ENCODE results near the gene CYLD.
A peak's percentile ranks its signal among the peaks of the same experiment; 100 is the strongest.

CYLD gene

DNA sequence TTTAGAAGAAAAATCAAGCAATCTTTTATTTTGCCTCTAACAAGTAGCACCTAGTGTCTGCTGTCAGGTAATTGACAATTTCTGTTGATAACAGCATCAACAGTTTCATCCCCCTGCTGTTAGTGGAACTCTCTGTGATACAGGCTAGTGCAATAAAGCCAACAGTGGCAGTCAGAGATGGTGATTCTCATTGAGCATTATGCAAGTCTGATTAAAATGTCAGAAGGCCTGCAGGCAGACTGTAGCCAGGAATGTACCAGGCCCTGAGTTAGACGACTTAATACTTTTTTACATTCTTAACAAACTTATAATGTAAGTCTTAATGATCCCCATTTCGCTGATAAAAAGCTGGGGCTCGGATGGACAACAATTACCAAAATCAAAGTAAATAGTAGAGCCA, 14.6 kb downstream of the CYLD start:
- Histone ChIP-seq H3K23ac (ENCODE audit: low read length) (no peak overlapping the region), H3K27ac (ENCODE audit: low read depth, low read length) (no peak overlapping the region), H3K4me3 (ENCODE audit: low read length) (no peak overlapping the region)

DNA sequence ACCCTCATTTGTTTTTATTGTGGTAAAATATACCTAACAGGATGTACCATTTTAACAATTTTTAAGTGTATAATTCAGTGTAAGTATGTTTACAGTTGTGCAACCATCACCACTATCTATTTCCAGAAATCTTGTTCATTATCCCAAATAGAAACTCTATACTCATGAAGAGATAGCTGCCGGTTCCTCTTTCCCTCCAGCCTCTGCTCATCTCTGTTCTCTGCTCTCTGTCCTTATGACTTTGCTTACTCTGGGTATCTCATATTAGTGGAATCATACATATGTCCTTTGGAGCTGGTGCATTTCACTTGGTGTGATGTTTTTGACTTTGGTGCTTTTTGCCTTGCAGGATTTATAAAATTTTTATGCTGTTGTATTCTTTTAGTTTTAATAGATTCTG, 19.4 kb downstream of the CYLD start:
- Histone ChIP-seq H3K4me3 (ENCODE audit: low read length) (no peak overlapping the region), H3K56ac (ENCODE audit: low read length) (no peak overlapping the region), H3K79me1 (ENCODE audit: low read length) (no peaks in the 10 kb centered on the region), H2BK5ac (ENCODE audit: low read length) (no peak overlapping the region), H3K36me3 (ENCODE audit: control insufficient read depth, insufficient read depth, low read length) (no peaks in the 10 kb centered on the region), H3K4ac (ENCODE audit: low read depth, low read length) (no peak overlapping the region), H2BK15ac (replicated peaks; ENCODE audit: low read depth) (no peak overlapping the region), H2BK120ac (ENCODE audit: low read depth, low read length) (no peak overlapping the region), H3K4me2 (ENCODE audit: low read length) (no peak overlapping the region), H4K8ac (ENCODE audit: low read depth, low read length) (no peak overlapping the region), H3K4me1 (ENCODE audit: control insufficient read depth, low read depth, low read length) (no peaks in the 10 kb centered on the region), H3K18ac (ENCODE audit: low read length) (no peak overlapping the region), H4K5ac (ENCODE audit: low read length) (no peak overlapping the region), H3K23ac (ENCODE audit: low read length) (no peak overlapping the region), H3K27ac (ENCODE audit: low read depth, low read length) (no peak overlapping the region), H3K27me3 (ENCODE audit: insufficient read depth, low read length, poor library complexity) (no peaks in the 10 kb centered on the region), H2AK5ac (ENCODE audit: low read length) (no peak overlapping the region), H3K79me2 (ENCODE audit: control insufficient read depth, insufficient read depth, low read length) (no peaks in the 10 kb centered on the region), H3K9ac (ENCODE audit: low read length) (no peak overlapping the region)
- WGBS (ENCODE audit: extremely low coverage, insufficient coverage, low lambda C conversion rate), result no CpG with 5 or more reads among the region's 1 CpG
- DNase-seq, result no peak

More for the DNA sequence above, 14.6 kb downstream of the CYLD start:
- no peak overlapping the region for H2AK5ac ChIP-seq (ENCODE audit: low read length)
- no peaks in the 10 kb centered on the region for H3K79me1 ChIP-seq (ENCODE audit: low read length)
- H2BK120ac ChIP-seq (ENCODE audit: low read depth, low read length), result no peak overlapping the region
- no peak overlapping the region for H4K5ac ChIP-seq (ENCODE audit: low read length)
- H3K79me2 ChIP-seq (ENCODE audit: control insufficient read depth, insufficient read depth, low read length), result no peaks in the 10 kb centered on the region
- H3K36me3 ChIP-seq (ENCODE audit: control insufficient read depth, insufficient read depth, low read length), result no peaks in the 10 kb centered on the region
- no peak overlapping the region for H2BK5ac ChIP-seq (ENCODE audit: low read length)
- no peaks in the 10 kb centered on the region for H3K27me3 ChIP-seq (ENCODE audit: insufficient read depth, low read length, poor library complexity)
- no CpG with 5 or more reads among the region's 3 CpGs for WGBS (ENCODE audit: extremely low coverage, insufficient coverage, low lambda C conversion rate)
- no peak overlapping the region for H4K8ac ChIP-seq (ENCODE audit: low read depth, low read length)
- no peaks in the 10 kb centered on the region for H3K4me1 ChIP-seq (ENCODE audit: control insufficient read depth, low read depth, low read length)
- H3K18ac ChIP-seq (ENCODE audit: low read length), result no peak overlapping the region
- no peak overlapping the region for H2BK15ac ChIP-seq (replicated peaks; ENCODE audit: low read depth)
- H3K4me2 ChIP-seq (ENCODE audit: low read length), result no peak overlapping the region
- no peak overlapping the region for H3K4ac ChIP-seq (ENCODE audit: low read depth, low read length)
- H3K56ac ChIP-seq (ENCODE audit: low read length), result no peak overlapping the region
- H3K9ac ChIP-seq (ENCODE audit: low read length), result no peak overlapping the region
- peak; percentile 46 for DNase-seq

DNA sequence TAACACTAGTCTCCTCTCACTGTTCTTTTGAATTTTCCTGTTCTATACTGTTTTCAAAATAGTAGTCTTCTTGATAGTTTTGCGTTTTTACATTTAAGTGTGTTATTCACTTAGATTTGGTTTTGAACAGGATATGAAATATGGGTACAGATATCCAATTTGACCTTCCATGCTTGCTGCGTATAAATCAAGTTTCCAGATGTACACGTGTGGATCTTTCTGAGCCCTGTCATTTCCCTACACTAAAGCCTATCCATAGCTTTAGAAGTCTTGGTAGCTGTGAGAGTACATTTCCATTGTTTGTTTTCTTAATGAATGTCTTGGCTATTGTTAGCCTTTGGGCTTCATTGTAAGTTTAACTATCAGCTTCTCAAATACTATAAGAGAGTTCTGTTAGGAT, 20.4 kb downstream of the CYLD start:
- H3K27me3 ChIP-seq (ENCODE audit: insufficient read depth, low read length, poor library complexity), result no peaks in the 10 kb centered on the region
- no peak overlapping the region for H3K4me2 ChIP-seq (ENCODE audit: low read length)
- no peak overlapping the region for H4K8ac ChIP-seq (ENCODE audit: low read depth, low read length)
- no peak overlapping the region for H3K27ac ChIP-seq (ENCODE audit: low read depth, low read length)
- no CpG with 5 or more reads among the region's 3 CpGs for WGBS (ENCODE audit: extremely low coverage, insufficient coverage, low lambda C conversion rate)
- H2BK5ac ChIP-seq (ENCODE audit: low read length), result no peak overlapping the region
- H3K23ac ChIP-seq (ENCODE audit: low read length), result no peak overlapping the region
- no peaks in the 10 kb centered on the region for H3K4me1 ChIP-seq (ENCODE audit: control insufficient read depth, low read depth, low read length)
- no peak overlapping the region for H3K18ac ChIP-seq (ENCODE audit: low read length)
- no peaks in the 10 kb centered on the region for H3K79me2 ChIP-seq (ENCODE audit: control insufficient read depth, insufficient read depth, low read length)
- H4K5ac ChIP-seq (ENCODE audit: low read length), result no peak overlapping the region
- no peak overlapping the region for H2BK15ac ChIP-seq (replicated peaks; ENCODE audit: low read depth)
- no peak overlapping the region for H2BK120ac ChIP-seq (ENCODE audit: low read depth, low read length)
- no peak overlapping the region for H2AK5ac ChIP-seq (ENCODE audit: low read length)
- no peak for DNase-seq
- no peaks in the 10 kb centered on the region for H3K79me1 ChIP-seq (ENCODE audit: low read length)
- H3K56ac ChIP-seq (ENCODE audit: low read length), result no peak overlapping the region
- H3K4me3 ChIP-seq (ENCODE audit: low read length), result no peak overlapping the region
- H3K9ac ChIP-seq (ENCODE audit: low read length), result no peak overlapping the region
- no peaks in the 10 kb centered on the region for H3K36me3 ChIP-seq (ENCODE audit: control insufficient read depth, insufficient read depth, low read length)
- no peak overlapping the region for H3K4ac ChIP-seq (ENCODE audit: low read depth, low read length)

DNA sequence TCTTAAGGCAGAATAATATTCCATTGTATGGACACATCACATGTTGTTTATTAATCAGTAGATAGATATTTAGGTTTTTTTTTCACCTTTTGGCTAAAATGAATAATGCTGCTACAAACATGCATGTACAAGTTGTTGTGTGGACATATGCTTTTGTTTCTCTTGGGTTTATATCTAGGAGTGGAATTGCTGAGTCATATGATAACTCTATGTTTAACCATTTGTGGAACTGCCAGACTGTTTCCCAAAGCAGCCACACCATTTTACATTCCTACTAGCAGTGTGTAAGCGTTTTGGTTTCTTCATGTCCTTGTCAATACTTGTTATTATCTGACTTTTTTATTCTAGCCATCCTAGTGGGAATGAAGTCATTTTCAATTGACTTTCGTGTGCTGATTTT, 21.3 kb downstream of the CYLD start:
- H2AK5ac ChIP-seq (ENCODE audit: low read length), result no peak overlapping the region
- H3K4me1 ChIP-seq (ENCODE audit: control insufficient read depth, low read depth, low read length), result no peaks in the 10 kb centered on the region
- no peak overlapping the region for H4K8ac ChIP-seq (ENCODE audit: low read depth, low read length)
- no peaks in the 10 kb centered on the region for H3K27me3 ChIP-seq (ENCODE audit: insufficient read depth, low read length, poor library complexity)
- no peak overlapping the region for H3K27ac ChIP-seq (ENCODE audit: low read depth, low read length)
- H3K4me2 ChIP-seq (ENCODE audit: low read length), result no peak overlapping the region
- no CpG with 5 or more reads among the region's 2 CpGs for WGBS (ENCODE audit: extremely low coverage, insufficient coverage, low lambda C conversion rate)
- H2BK15ac ChIP-seq (replicated peaks; ENCODE audit: low read depth), result no peak overlapping the region
- no peaks in the 10 kb centered on the region for H3K79me1 ChIP-seq (ENCODE audit: low read length)
- no peak overlapping the region for H3K56ac ChIP-seq (ENCODE audit: low read length)
- H4K5ac ChIP-seq (ENCODE audit: low read length), result no peak overlapping the region
- H3K23ac ChIP-seq (ENCODE audit: low read length), result no peak overlapping the region
- H3K36me3 ChIP-seq (ENCODE audit: control insufficient read depth, insufficient read depth, low read length), result no peaks in the 10 kb centered on the region
- H3K18ac ChIP-seq (ENCODE audit: low read length), result no peak overlapping the region
- H3K4ac ChIP-seq (ENCODE audit: low read depth, low read length), result no peak overlapping the region
- H2BK120ac ChIP-seq (ENCODE audit: low read depth, low read length), result no peak overlapping the region
- no peak overlapping the region for H3K4me3 ChIP-seq (ENCODE audit: low read length)
- H3K9ac ChIP-seq (ENCODE audit: low read length), result no peak overlapping the region
- DNase-seq, result no peak
- H2BK5ac ChIP-seq (ENCODE audit: low read length), result no peak overlapping the region
- no peaks in the 10 kb centered on the region for H3K79me2 ChIP-seq (ENCODE audit: control insufficient read depth, insufficient read depth, low read length)

DNA sequence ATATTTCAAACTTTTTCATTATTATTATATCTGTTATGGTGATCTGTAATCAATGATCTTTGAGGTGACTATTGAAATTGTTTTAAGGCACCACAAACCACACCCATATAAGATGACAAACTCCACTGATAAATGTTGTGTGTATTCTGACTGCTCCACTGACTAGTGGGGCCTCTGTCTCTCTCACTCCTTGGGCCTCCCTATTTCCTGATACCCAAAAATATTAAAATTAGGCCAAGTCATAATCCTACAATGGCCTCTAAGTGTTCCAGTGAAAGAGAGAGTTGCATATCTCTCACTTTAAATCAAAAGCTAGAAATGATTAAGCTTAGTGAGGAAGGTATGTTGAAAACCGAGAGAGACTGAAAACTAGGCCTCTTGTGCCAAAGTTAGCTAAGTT, 23.4 kb downstream of the CYLD start:
- no peak overlapping the region for H3K9ac ChIP-seq (ENCODE audit: low read length)
- no peak overlapping the region for H4K5ac ChIP-seq (ENCODE audit: low read length)
- H3K27ac ChIP-seq (ENCODE audit: low read depth, low read length), result no peak overlapping the region
- H3K27me3 ChIP-seq (ENCODE audit: insufficient read depth, low read length, poor library complexity), result no peaks in the 10 kb centered on the region
- H4K8ac ChIP-seq (ENCODE audit: low read depth, low read length), result no peak overlapping the region
- H3K4me3 ChIP-seq (ENCODE audit: low read length), result no peak overlapping the region
- no peak overlapping the region for H3K4me2 ChIP-seq (ENCODE audit: low read length)
- no peak overlapping the region for H3K18ac ChIP-seq (ENCODE audit: low read length)
- no peaks in the 10 kb centered on the region for H3K4me1 ChIP-seq (ENCODE audit: control insufficient read depth, low read depth, low read length)
- WGBS (ENCODE audit: extremely low coverage, insufficient coverage, low lambda C conversion rate), result no CpG with 5 or more reads among the region's 1 CpG
- H2BK120ac ChIP-seq (ENCODE audit: low read depth, low read length), result no peak overlapping the region
- no peak overlapping the region for H3K56ac ChIP-seq (ENCODE audit: low read length)
- no peaks in the 10 kb centered on the region for H3K79me1 ChIP-seq (ENCODE audit: low read length)
- DNase-seq, result no peak
- H3K79me2 ChIP-seq (ENCODE audit: control insufficient read depth, insufficient read depth, low read length), result no peaks in the 10 kb centered on the region
- H2AK5ac ChIP-seq (ENCODE audit: low read length), result no peak overlapping the region
- no peaks in the 10 kb centered on the region for H3K36me3 ChIP-seq (ENCODE audit: control insufficient read depth, insufficient read depth, low read length)
- no peak overlapping the region for H3K23ac ChIP-seq (ENCODE audit: low read length)
- H2BK5ac ChIP-seq (ENCODE audit: low read length), result no peak overlapping the region
- H2BK15ac ChIP-seq (replicated peaks; ENCODE audit: low read depth), result no peak overlapping the region
- no peak overlapping the region for H3K4ac ChIP-seq (ENCODE audit: low read depth, low read length)

DNA sequence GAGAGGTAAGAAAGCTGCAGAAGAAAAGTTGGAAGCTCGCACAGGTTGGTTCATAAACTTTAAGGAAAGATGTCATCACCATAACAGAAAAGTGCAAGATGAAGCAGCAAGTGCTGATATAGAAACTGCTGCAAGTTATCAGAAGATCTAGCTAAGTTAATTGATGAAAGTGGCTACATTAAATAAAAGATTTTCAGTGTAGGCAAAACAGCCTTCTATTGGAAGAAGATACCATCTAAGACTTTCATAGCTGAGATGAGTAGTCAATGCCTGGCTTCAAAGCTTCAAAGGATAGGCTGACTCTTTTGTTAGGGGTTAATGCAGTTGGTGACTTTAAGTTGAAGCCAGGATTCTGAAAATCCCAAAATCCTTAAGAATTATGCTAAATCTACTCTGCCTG, 24.0 kb downstream of the CYLD start:
- H3K4me3 ChIP-seq (ENCODE audit: low read length), result no peak overlapping the region
- no peak overlapping the region for H4K5ac ChIP-seq (ENCODE audit: low read length)
- no peak overlapping the region for H3K4ac ChIP-seq (ENCODE audit: low read depth, low read length)
- no CpG with 5 or more reads among the region's 1 CpG for WGBS (ENCODE audit: extremely low coverage, insufficient coverage, low lambda C conversion rate)
- H3K18ac ChIP-seq (ENCODE audit: low read length), result no peak overlapping the region
- H2BK120ac ChIP-seq (ENCODE audit: low read depth, low read length), result no peak overlapping the region
- DNase-seq, result no peak
- H2AK5ac ChIP-seq (ENCODE audit: low read length), result no peak overlapping the region
- H2BK15ac ChIP-seq (replicated peaks; ENCODE audit: low read depth), result no peak overlapping the region
- no peaks in the 10 kb centered on the region for H3K36me3 ChIP-seq (ENCODE audit: control insufficient read depth, insufficient read depth, low read length)
- no peaks in the 10 kb centered on the region for H3K79me2 ChIP-seq (ENCODE audit: control insufficient read depth, insufficient read depth, low read length)
- H2BK5ac ChIP-seq (ENCODE audit: low read length), result no peak overlapping the region
- H3K23ac ChIP-seq (ENCODE audit: low read length), result no peak overlapping the region
- H3K27ac ChIP-seq (ENCODE audit: low read depth, low read length), result no peak overlapping the region
- H3K79me1 ChIP-seq (ENCODE audit: low read length), result no peaks in the 10 kb centered on the region
- no peaks in the 10 kb centered on the region for H3K4me1 ChIP-seq (ENCODE audit: control insufficient read depth, low read depth, low read length)
- no peak overlapping the region for H3K56ac ChIP-seq (ENCODE audit: low read length)
- H3K4me2 ChIP-seq (ENCODE audit: low read length), result no peak overlapping the region
- no peak overlapping the region for H4K8ac ChIP-seq (ENCODE audit: low read depth, low read length)
- no peak overlapping the region for H3K9ac ChIP-seq (ENCODE audit: low read length)
- no peaks in the 10 kb centered on the region for H3K27me3 ChIP-seq (ENCODE audit: insufficient read depth, low read length, poor library complexity)

Measured in mesendoderm (in vitro differentiated cells).